ENCODE measurements around the gene RBM45. TPM values are rescaled to one million over a fixed set of nuclear protein-coding genes. Genes with fewer than 3 reads are reported as not detected.
A peak's percentile ranks its signal among the peaks of the same experiment; 100 is the strongest.

The RBM45 gene
- total RNA-seq, 1 donor from 2014 or later = 5.1 TPM

GRCh38 chr2:178070824-178071223 is 41.4 kb upstream of the RBM45 start:
- H3K9me3 ChIP-seq (replicated peaks) = no peaks in the 10 kb centered on the region
- intact Hi-C loops (cut with micrococcal nuclease) = no loop called here
- H3K4me1 ChIP-seq = peaks cover 14% of the 10 kb centered on the region
- H3K36me3 ChIP-seq = no peaks in the 10 kb centered on the region
- H3K27ac ChIP-seq (replicated peaks) = no peak overlapping the region
- TF ChIP-seq CTCF (IDR thresholded peaks at IDR 0.05; ENCODE audit: borderline replicate concordance) = no peak
- no peak overlapping the region for H3K4me3 ChIP-seq
- peaks cover 34% of the 10 kb centered on the region for H3K27me3 ChIP-seq (ENCODE audit: low read depth)
- DNase-seq = no peak

- Histone ChIP-seq H3K27me3 (ENCODE audit: low read depth) (peaks cover 34% of the 10 kb centered on the region), H3K4me1 (peaks cover 14% of the 10 kb centered on the region), H3K27ac (replicated peaks) (no peak overlapping the region), H3K4me3 (peak overlapping the region; percentile 66), H3K9me3 (replicated peaks) (no peaks in the 10 kb centered on the region), H3K36me3 (no peaks in the 10 kb centered on the region)
- no peak for TF ChIP-seq CTCF (IDR thresholded peaks at IDR 0.05; ENCODE audit: borderline replicate concordance)
- no peak for DNase-seq
- intact Hi-C loops (cut with micrococcal nuclease) = no loop called here
These were observed 40.2 kb upstream of the RBM45 start for GRCh38 chr2:178072000-178072382.

- DNase-seq = peak; percentile 72
- Histone ChIP-seq H3K4me1 (peaks cover 14% of the 10 kb centered on the region), H3K27me3 (ENCODE audit: low read depth) (peaks cover 34% of the 10 kb centered on the region), H3K9me3 (replicated peaks) (no peaks in the 10 kb centered on the region), H3K4me3 (peak within 1 kb of the TSS; percentile 66), H3K27ac (replicated peaks) (peak within 1 kb of the TSS; percentile 59), H3K36me3 (no peaks in the 10 kb centered on the region)
- no peak for TF ChIP-seq CTCF (IDR thresholded peaks at IDR 0.05; ENCODE audit: borderline replicate concordance)
- intact Hi-C loops (cut with micrococcal nuclease) = no loop called here
These were observed 39.6 kb upstream of the RBM45 start, which contains the start of gene PDE11A for GRCh38 chr2:178072383-178073301. Gene PDE11A, minus strand, starts transcription at chr2:178072777. Its CDS starts 340 bp downstream, at chr2:178072437.

GRCh38 chr2:178074123-178075005 is 37.9 kb upstream of the RBM45 start:
- H3K4me3 ChIP-seq = no peak overlapping the region
- H3K27me3 ChIP-seq (ENCODE audit: low read depth) = peaks cover 34% of the 10 kb centered on the region
- H3K4me1 ChIP-seq = peaks cover 14% of the 10 kb centered on the region
- DNase-seq = no peak
- intact Hi-C loops (cut with micrococcal nuclease) = no loop called here
- TF ChIP-seq CTCF (IDR thresholded peaks at IDR 0.05; ENCODE audit: borderline replicate concordance) = no peak
- peaks cover 4% of the 10 kb centered on the region for H3K9me3 ChIP-seq (replicated peaks)
- no peak overlapping the region for H3K27ac ChIP-seq (replicated peaks)
- H3K36me3 ChIP-seq = no peaks in the 10 kb centered on the region

GRCh38 chr2:178075006-178075326 is 37.3 kb upstream of the RBM45 start:
- DNase-seq = no peak
- Histone ChIP-seq H3K27ac (replicated peaks) (no peak overlapping the region), H3K4me1 (peaks cover 14% of the 10 kb centered on the region), H3K36me3 (no peaks in the 10 kb centered on the region), H3K9me3 (replicated peaks) (peaks cover 6% of the 10 kb centered on the region), H3K4me3 (no peak overlapping the region), H3K27me3 (ENCODE audit: low read depth) (peaks cover 34% of the 10 kb centered on the region)
- TF ChIP-seq CTCF (IDR thresholded peaks at IDR 0.05; ENCODE audit: borderline replicate concordance) = no peak
- intact Hi-C loops (cut with micrococcal nuclease) = no loop called here
